Measurements from ENCODE around the gene MELK. TPM values are rescaled to one million over a fixed set of nuclear protein-coding genes. Genes with fewer than 3 reads are reported as not detected.

MELK gene
- total and polyA plus RNA-seq, 2 experiments from 2014 or later, result 11.5 to 17.4 TPM

DNA sequence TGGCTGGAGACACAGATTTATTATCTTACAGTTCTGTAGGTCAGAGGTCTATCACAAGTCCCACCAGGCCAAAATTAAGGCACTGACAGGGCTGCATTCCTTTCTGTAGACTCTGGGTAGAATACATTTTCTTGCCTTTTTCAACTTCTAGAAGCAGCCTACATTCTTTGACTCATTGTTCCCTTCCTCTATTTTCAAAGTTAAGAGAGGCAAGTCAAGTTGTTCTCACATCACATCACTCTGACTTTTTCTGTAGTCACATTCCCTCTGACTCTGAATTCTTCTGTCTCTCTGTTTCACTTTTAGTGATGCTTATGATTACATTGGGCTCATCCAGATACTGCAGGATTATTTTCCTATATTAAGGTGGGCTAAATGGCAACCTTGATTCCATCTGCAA is 119.0 kb downstream of the MELK start:
- Histone ChIP-seq H3K9me3 (ENCODE audit: low read depth) (no peaks in the 10 kb centered on the region), H3K27me3 (no peaks in the 10 kb centered on the region), H3K4me3 (no peak overlapping the region), H3K4me1 (ENCODE audit: low read depth) (no peaks in the 10 kb centered on the region), H3K36me3 (no peaks in the 10 kb centered on the region), H3K27ac (no peak overlapping the region)
- DNase-seq (ENCODE audit: low read depth in 1 of 2, low spot score in 1 of 2), result no peak
- TF ChIP-seq, protein P1, sequence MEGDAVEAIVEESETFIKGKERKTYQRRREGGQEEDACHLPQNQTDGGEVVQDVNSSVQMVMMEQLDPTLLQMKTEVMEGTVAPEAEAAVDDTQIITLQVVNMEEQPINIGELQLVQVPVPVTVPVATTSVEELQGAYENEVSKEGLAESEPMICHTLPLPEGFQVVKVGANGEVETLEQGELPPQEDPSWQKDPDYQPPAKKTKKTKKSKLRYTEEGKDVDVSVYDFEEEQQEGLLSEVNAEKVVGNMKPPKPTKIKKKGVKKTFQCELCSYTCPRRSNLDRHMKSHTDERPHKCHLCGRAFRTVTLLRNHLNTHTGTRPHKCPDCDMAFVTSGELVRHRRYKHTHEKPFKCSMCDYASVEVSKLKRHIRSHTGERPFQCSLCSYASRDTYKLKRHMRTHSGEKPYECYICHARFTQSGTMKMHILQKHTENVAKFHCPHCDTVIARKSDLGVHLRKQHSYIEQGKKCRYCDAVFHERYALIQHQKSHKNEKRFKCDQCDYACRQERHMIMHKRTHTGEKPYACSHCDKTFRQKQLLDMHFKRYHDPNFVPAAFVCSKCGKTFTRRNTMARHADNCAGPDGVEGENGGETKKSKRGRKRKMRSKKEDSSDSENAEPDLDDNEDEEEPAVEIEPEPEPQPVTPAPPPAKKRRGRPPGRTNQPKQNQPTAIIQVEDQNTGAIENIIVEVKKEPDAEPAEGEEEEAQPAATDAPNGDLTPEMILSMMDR (IDR thresholded peaks at IDR 0.05; ENCODE audit: low read depth, low read length), result no peak

DNA sequence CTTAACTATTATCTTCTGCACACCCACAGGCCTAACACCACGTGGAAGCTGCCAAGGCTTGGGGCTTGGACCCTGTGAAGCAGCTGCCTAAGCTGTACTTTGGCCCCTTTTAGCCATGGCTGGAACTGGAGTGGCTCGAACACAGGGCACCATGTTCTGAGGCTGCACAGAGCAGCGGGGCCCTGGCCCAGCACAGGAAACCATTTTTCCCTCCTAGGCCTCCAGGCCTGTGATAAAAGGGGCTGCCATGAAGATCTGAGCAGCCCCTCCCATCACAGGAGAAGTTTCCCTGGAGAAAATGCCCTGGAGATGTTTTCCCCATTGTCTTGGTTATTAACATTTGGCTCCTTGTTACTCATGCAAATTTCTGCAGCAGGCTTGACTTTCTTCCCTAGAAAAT is 126.3 kb downstream of the MELK start:
- no peaks in the 10 kb centered on the region for H3K36me3 ChIP-seq
- H3K4me1 ChIP-seq (ENCODE audit: low read depth), result no peaks in the 10 kb centered on the region
- H3K27ac ChIP-seq, result no peak overlapping the region
- TF ChIP-seq, protein P1 (IDR thresholded peaks at IDR 0.05; ENCODE audit: low read depth, low read length), result no peak
- no peaks in the 10 kb centered on the region for H3K27me3 ChIP-seq
- H3K9me3 ChIP-seq (ENCODE audit: low read depth), result no peaks in the 10 kb centered on the region
- no peak for DNase-seq (ENCODE audit: low read depth in 1 of 2, low spot score in 1 of 2)
- no peak overlapping the region for H3K4me3 ChIP-seq

DNA sequence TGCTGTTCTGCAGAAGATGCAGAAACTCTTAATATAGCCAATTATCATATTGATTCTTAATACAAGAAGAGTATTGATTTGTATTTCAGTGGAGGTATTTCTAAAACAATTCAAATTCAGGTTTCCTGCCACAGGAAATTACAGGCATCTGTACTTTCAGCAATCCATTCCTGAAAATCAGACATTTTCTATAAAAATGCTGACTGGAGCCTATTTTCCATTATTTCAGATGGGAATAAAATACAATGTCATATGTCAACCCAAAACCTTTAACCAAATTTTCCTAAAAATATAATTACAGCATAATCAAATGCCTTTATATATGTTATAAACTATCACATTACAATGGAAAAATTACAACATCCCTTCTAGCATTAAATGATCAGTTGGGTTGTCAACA is 131.5 kb downstream of the MELK start:
- TF ChIP-seq, protein P1 (IDR thresholded peaks at IDR 0.05; ENCODE audit: low read depth, low read length), result no peak
- H3K36me3 ChIP-seq, result no peaks in the 10 kb centered on the region
- no peak overlapping the region for H3K4me3 ChIP-seq
- H3K27me3 ChIP-seq, result no peaks in the 10 kb centered on the region
- H3K4me1 ChIP-seq (ENCODE audit: low read depth), result no peaks in the 10 kb centered on the region
- DNase-seq (ENCODE audit: low read depth in 1 of 2, low spot score in 1 of 2), result no peak
- H3K27ac ChIP-seq, result no peak overlapping the region
- no peaks in the 10 kb centered on the region for H3K9me3 ChIP-seq (ENCODE audit: low read depth)

DNA sequence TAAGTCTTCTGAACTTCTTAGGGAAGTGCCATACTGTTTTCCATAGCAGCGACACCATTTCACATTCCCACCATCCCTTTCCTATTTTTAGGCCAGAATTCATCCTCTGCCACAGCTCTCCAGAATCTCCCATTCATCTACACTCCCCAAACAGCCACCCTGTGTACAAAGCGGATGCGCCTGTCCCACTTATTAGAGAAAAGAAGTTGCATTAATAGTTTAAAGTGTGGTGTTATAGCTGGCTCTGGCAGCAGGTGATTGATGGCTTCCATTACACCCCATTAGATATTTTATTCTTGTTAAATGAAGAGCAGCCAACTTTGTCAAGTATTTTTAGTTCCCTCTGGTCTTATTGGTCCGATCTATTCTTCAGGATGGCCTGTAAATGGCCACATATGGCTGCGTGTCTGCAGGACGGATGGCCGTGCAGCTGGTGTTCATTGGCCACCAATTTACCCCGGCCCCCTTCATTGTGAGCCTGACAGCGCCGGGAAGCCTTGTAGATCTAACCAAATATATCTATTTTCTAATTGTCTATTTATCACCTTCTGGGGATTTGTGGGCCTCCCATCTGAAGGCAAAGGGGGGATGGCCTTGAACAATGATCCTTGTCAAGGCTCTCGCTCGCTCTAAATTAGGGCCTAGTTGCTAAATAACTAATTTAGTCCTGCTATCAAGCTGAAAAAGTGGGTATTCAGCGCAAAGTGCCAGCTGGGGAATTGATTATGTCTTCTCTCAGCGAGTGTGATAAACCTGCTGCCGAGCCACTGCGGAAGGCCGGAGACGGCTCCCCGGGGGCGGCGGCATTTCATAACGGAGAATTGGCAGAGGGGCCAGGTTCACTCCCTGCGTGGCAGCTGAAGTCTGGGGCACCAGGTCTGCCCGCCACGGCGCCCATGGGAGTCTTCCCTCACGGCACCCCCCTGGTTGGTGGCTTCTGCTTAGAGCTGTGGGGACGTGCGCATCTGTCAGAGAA is 141.1 kb downstream of the MELK start:
- no peaks in the 10 kb centered on the region for H3K27me3 ChIP-seq
- H3K4me1 ChIP-seq (ENCODE audit: low read depth), result no peaks in the 10 kb centered on the region
- H3K4me3 ChIP-seq, result no peak overlapping the region
- no peaks in the 10 kb centered on the region for H3K9me3 ChIP-seq (ENCODE audit: low read depth)
- no peaks in the 10 kb centered on the region for H3K36me3 ChIP-seq
- DNase-seq (ENCODE audit: low read depth in 1 of 2, low spot score in 1 of 2), result no peak
- TF ChIP-seq, protein P1 (IDR thresholded peaks at IDR 0.05; ENCODE audit: low read depth, low read length), result no peak
- H3K27ac ChIP-seq, result no peak overlapping the region

DNA sequence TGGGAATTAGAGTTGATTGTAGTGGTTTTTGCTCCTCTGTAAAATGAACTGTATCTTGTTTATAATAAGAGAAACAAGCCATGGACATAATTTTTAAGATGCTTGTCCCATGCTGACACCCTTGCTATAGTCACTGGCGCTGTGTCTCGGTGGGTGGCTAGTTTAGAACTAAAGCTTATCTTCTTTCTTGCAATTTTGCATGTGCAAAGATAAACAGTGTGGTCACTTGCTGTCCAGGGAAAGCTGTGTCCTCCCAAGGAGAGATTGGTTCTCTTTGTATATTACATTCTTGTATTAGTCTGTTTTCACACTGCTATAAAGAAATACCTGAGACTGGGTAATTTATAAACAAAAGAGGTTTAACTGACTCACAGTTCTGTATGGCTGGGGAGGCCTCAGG is 143.8 kb downstream of the MELK start:
- Histone ChIP-seq H3K4me1 (ENCODE audit: low read depth) (no peaks in the 10 kb centered on the region), H3K27me3 (no peaks in the 10 kb centered on the region), H3K36me3 (no peaks in the 10 kb centered on the region), H3K9me3 (ENCODE audit: low read depth) (no peaks in the 10 kb centered on the region), H3K4me3 (no peak overlapping the region), H3K27ac (no peak overlapping the region)
- DNase-seq (ENCODE audit: low read depth in 1 of 2, low spot score in 1 of 2), result no peak
- TF ChIP-seq, protein P1 (IDR thresholded peaks at IDR 0.05; ENCODE audit: low read depth, low read length), result no peak
